CD4-positive, alpha-beta T cell treated with Interleukin-6 at 100 ng/mL for 8 hours (primary cell): Measurements from ENCODE around the gene AATF.

Experiments
- DNase-seq: peaks from one replicate; pipeline ENCODE4 v3.0.0-alpha.2; 2020; ENCODE audit warnings: mixed read lengths, low spot score

AATF gene

DNA sequence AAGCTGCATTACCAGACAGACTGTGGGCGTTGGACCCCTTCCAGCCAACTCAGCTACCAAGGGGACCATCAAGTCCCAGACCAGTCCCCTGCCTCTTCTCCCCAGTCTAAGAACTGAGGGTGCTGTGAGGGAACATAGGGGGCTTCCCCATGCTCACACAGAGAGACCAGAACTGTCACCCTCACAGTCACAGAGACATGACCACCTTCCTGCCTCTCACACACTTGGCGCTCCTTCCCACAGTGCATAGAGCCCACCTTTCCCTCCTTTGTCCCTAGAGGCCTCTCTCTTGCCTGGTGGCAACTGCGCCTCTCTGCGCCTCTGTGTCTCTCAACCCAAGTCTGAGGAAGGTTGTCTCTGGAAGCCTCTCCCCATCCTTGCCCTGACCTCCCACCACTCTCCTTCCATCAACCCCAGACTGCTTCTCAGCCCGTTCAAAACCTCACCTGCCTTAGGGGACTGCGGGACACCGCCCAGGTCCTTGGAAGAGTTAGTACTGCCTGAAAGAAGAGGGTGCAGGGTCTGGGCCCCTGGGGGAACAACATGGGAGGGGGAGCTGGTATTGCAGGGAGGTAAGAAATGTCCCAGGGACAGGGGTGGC lies 17.6 kb upstream of the AATF start:
- DNase-seq: no peak

- DNase-seq: no peak
Observed at GRCh38 chr17:36931697-36932382, 16.9 kb upstream of the AATF start.

DNA sequence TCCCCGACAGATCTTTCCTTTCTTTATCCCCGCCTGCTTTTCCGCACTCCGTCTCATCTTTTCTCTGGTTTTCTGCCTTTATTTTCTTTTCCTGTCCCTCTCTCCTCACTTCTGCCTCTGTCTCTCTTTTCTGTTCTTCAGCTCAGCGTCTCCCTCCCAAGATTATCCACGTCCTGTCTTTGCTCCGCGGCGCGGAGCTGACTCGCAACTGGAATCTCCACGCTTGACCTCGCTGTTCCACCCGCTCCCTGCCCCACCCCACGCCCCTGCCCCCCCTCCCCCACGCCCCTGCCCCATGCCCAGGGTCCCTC lies 16.4 kb upstream of the AATF start:
- DNase-seq: no peak

DNA sequence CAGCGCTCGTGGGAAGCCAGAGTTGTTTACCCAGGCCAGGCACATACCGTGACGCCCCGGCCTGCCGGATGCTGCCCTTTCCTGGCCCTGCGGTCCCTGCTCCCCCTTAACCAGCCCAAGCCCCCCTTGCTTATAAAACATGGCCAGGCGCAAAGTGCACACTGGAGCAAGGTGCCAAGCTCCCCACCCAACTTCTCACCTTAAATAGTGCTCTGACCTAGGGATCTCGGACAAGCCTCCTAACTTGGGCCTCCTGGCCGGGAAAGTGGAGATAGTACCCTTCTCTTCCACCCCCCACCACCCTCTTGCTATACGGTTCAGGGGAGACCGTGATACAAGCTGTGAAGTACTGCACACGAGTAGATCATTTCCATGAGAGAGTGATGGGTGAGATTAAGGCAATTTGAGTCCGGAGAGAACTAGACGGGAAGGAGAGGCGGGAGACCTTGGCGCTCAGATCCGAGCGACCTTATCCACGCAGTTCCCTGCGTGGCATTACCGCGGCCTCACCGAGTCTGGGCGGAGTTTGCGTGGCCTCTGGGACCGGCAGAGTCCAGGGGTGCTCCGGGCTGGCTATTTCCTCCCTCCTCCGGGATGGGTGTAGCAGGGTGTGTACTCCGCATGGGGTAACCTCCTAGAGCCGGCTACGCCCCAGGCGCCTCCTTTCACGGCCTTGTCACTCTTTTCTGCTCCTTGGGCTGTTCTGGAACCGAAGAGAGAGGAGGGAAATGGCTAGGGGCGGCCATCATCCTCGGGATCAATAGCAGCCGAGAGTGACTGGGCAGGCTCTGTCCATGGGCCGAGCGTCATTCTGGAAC lies 15.9 kb upstream of the AATF start:
- no peak for DNase-seq

- DNase-seq: no peak
Observed at GRCh38 chr17:36933512-36934143, 15.1 kb upstream of the AATF start.

DNA sequence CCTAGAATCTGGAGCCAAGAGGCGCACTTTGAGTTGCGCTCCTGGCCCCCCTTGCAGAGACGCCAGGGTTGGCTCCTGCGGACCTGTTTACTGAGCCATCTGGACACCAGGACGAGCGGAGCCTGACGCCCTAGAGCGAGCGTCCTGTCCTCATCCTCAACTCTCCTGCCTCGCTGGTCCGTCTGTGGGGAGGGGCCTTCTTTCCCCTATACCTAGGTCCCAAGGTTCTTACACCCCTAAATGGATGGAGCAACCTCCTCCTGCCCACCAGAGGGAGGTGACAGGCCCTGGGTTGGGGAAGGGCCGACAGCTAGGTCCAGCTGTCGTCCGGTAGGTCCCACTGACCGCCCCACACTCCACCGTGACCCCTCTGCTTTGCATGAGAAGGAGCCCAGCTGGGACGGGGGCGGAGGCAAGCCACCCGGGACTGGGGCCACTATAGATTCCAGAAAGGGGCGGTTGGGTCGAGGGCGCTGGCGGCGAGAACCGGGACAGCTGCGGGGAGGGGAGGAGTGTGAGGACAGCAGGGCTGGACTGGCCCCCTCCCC lies 14.5 kb upstream of the AATF start:
- DNase-seq: no peak

DNA sequence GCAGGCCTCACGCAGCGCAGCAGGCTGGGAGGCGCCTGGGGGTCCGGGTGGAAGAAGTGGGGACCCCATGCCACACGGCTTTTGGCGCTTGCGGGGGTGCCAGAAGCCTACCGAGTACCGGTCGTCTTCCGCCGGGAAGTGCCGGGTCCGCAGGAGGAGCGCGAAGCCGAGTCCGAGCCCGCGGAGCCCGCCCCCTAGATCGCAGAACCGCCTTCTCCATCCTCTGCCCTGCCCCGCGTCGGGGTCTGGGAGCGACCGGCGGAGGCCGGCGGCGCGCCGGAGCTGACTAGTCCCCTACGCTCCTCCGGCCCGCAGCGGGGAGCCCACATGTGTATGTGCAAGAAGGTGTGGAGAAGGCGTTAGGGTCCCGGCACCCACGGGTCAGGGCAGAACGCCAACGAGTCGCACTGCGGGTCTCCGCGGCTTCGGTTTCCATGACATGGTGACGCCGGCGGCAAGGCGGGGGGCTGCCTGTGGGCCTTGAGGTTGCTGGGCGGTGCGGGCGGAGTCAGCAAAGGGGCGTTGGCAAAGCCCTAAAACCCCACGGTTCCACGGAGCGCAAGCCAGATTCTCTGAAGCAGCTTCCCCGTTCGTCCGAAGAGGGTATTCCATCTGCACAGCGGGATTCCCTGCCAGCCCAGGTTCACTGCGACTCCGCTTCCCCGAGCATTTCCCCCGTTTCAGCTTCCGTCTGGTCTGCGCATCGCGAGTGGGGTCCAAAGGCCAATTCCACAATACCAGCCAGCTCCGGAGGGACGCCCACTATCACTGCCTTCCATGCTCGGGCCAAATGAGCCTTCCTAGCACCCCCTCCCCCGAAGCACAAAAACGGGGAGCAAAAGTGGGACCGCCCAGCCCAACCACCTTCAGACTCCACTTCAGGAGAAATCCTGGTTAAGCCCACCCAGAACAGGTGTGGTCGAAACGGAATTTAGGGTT lies 13.8 kb upstream of the AATF start:
- DNase-seq: no peak

- DNase-seq: no peak
Observed at GRCh38 chr17:36935671-36936454, 12.9 kb upstream of the AATF start.

- no peak for DNase-seq
Observed at GRCh38 chr17:36936455-36937000, 12.2 kb upstream of the AATF start.

DNA sequence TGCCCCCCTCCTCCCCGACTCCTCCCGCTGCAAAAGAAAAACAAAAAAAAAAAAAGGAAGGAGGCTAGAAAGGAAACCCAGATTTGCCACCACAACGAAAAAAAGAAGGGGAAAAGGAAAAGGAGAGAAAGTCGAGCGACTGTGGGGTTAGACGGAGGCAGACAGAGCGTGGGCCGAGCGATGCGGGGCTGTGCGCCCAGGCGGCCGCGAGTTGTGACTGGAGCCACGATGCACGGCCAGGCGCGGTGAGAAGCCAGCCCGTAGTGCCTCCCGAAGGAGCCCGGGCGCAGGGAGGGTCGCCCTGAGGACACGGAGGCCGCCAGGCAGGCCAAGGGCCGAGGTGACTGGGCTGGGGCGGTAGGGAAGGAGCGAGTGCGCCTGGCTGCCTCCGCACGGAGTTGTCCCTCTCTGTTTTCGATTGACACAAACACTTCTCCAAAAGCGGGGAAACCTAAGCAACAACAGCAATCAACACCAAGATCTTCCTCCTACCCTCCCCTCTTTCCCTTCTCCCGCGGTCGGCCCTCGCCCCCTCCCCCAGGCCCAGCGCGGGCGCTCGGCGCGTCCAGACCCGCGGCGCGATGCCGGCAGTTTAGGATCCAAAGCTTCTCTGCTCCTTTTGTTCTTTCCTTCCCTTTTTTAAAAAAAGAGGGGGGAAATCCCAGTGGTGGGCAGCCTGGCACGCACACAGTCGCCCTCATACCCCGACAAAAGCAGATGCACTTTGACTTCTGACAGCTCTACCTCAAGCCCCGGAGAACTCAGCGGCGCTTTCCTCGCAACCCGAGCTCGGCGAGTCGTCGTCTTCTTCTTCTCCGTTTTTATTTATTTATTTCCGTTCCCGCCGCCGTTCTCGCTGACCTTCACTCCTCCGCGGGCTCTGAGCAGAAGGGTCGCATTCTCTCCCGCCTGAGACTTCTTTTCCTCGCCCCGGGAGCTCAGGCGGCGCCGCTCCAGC lies 11.5 kb upstream of the AATF start, which contains the start of gene LHX1:
Gene LHX1, plus strand, starts transcription at position 475 of the 958 bp plus-strand sequence. CDS start 723 bp downstream, outside the sequence.
- DNase-seq: no peak

DNA sequence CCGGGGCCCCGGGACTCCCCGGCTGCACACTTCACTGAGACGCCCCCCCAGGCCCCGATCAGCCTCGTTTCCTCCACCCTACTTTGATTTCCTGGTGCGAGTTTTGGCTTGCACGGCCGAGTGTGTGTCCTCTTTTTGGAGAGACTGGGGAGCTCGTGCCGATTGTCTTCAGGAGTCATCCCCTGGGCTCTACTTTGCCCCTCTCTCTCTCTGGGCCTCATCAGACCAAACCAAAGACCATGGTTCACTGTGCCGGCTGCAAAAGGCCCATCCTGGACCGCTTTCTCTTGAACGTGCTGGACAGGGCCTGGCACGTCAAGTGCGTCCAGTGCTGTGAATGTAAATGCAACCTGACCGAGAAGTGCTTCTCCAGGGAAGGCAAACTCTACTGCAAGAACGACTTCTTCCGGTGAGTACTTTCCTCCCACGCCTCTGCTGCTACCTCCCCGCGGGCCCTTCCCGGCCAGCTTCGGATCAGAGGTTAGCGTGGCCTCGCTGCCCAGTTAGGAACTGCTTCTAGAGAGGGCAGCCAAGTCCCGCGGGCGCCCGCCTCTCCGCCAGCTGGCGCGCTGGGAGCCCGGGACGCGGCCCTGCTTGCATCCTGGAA lies 10.7 kb upstream of the AATF start:
- no peak for DNase-seq

GRCh38 chr17:36938566-36939051 lies 10.1 kb upstream of the AATF start:
- no peak for DNase-seq

DNA sequence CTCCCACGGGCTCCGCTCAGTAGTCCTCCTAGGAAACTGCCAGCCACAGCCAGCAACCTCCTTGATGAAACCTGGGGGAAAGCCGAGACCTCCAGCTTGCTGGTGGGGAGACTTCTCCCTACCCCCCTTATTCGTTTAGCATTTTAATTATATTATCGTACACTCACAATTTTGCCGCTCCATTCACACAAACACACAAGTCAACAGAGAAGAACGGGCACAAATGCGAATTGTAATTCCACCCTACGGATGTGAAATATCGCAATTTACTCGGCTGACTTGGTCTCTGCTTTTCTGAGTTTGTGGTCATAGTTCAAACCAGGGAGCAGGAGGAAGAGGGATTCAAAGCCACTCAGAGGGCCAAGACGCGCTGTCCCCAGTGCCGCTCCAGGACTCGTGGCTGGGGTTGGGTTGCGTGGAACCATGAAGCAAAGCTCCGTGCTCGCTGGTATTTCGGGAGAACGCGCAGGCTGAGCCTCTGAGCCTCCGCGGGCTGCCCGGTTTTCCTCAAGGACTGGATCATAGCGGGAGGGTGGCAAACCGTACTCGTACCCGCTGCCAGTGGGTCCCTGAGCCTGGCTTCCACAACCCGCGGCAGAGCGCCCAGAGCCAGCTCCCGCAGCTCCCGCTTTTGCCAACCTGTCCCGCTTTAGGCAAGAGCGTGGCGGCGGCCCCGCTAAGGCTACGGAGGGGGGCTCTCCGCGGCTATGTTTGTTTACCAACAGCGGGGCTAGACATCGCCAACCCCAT lies 9.5 kb upstream of the AATF start:
- DNase-seq: no peak

GRCh38 chr17:36939802-36940312 lies 8.9 kb upstream of the AATF start:
- DNase-seq: no peak

- no peak for DNase-seq
Observed at GRCh38 chr17:36940313-36941264, 8.2 kb upstream of the AATF start.
